ENCODE data around the gene NTN1.
A peak's percentile ranks its signal among the peaks of the same experiment; 100 is the strongest.
"Not testable (repeated sequence)": the region's sequence is repeated elsewhere in the genome, so short reads cannot be mapped to it uniquely, and the experiment has no call there.

The NTN1 gene

DNA sequence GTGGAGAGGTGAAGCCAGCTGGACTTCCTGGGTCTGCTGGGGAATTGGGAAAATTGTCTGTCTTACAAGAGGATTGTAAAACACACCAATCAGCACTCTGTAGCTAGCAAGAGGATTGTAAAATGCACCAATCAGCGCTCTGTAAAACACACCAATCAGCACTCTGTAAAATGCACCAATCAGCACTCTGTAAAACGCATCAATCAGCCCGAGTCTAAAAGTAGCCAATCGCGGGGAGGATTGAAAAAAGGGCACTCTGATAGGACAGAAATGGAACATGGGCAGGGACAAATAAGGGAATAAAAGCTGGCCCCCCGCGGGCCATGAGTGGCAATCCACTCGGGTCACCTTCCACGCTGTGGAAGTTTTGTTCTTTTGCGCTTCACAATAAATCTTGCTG lies 130.4 kb downstream of the NTN1 start:
- DNase-seq: not testable (repeated sequence)

DNA sequence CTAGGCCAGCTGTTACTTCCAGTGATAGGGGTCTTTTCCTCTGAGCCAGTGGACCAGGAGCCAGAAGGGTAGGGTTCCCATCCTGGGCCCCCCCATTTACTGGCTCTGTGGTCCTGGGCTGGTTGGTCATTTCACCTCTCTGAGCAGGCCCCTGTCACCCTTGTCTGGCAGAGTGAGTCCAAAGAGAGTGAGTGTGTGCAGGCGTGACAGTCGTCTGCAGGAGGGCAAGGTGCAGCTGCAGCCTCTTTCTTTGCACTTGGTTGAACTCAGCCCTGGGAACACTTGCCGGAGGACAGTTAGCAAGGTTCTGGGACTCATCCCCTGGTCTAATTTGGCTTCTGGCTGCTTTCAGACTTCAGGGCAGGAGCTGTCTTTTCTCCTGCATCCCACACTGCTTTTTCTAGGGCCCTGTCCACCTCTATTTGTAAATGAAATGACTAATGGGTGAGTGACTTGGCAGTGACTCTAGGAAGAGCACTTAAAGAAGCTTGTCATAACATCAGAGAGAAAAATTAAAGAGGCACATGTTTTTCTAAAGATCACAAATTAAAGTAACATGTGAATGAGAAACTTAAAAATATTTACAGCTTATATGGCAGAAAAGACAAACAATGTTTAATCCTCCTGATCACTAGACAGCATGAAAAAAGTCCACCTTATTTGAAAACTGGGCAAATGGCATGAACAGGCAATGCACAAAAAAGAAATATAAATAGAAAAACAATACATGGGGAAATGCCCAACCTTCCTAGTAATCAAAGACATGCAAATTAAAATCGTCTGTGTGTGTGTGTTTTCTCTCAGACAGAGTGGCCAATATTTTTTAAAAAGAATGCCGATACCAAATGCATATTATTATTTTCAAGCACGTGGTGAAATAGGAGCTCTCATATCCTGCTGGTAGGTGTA lies 137.5 kb downstream of the NTN1 start:
- DNase-seq: no peak

DNA sequence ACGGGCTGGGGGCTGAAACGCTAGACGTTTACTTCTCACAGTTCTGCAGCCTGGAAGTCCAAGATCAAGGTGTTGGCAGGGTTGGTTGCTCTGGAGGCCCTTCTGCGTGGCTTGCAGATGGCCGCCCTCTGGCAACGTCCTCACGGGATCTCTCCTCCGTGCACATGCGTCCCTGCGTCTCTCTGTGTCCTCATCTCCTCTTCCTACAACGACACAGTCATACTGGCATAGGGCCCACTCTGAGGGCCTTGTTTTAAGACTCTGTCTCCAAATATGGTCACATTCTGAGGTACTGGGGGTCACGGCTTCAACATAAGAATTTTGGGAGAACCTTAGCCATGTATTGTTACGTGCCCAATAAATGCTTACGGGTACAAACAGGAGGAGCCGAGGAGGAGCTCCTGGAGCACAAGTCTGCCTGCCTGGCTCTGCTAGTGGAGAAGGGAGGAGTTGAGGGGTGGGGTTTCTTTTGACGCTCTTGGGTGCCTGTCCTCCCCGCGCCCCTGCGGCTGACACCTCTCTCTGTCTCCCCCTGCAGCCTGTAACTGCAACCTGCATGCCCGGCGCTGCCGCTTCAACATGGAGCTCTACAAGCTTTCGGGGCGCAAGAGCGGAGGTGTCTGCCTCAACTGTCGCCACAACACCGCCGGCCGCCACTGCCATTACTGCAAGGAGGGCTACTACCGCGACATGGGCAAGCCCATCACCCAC lies 141.1 kb downstream of the NTN1 start:
- no peak for DNase-seq

DNA sequence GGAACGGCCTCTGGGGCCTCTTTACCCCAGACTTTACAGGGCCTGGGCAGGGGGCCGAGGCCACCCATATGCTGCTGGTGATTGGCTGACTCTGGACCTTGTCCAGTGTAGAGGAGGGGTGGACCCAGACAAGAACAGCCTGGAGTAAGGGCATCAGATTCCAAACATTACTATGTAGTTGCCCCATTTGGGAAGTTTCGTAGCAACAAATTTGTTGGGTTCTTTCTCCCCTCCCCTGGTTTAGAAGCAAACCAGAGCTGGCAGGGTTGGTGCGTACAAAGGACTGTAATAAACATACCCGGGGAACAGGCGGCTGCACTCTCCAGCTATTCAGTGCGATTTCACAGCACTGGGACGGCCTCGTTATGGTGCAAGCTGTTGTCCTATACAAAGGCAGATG lies 145.5 kb downstream of the NTN1 start:
- no peak for DNase-seq

DNA sequence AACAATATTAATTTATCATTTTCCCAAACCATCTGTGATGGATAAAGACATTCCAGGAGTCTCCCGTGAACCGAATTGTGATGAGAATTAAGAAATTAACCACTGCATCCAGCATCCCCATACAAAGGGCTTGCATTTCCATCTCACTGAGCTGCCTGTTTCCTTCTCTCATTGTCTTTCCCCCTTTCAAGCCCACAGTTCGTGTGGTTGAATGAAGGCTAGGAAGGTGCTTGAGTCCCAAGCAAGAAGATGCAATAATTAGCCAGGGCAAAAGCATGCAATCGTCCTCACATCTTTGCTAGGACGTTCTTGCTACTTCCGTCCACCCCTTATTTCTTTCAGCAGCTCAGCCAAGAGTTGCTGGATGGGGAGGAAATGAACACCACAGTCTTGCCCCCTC lies 146.1 kb downstream of the NTN1 start:
- DNase-seq: no peak

DNA sequence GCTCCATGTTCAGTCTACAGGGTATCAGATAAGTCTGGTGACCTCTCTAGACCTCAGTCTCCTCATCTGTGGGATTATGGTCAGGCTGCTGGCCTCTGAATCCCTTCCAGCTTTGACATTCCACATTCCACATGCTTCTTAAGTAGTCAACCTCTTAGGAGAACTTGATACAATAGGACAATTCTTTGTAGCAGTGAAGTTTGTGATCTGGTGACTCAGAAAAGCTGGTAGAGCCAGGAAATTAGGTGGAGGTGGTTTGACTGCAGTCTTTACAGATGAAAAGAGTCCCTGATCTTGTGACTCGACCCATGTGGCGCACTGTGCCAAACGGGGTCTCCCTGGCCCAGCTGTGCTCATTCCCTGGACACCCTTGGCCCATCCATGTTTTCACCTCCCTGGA lies 147.8 kb downstream of the NTN1 start:
- DNase-seq: no peak

DNA sequence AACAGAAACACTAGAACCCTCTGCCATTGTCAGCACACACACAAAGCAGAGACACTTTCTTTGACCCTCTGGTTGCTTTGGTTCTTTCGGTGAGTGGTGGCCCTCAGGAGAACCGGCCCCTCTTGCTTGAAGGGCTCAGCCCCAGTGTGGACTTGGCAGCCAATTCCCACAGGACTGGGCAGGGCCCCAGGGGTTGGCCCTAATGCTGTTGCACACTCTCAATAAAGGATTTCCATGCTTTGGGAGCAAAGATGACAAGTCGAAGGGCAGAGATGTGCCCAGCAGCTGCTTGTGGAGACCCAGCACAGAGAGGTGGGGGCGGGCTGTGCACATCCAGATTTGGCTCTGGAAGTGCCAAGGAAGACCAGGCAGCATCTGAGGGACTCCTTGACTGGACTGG lies 149.0 kb downstream of the NTN1 start:
- no peak for DNase-seq

DNA sequence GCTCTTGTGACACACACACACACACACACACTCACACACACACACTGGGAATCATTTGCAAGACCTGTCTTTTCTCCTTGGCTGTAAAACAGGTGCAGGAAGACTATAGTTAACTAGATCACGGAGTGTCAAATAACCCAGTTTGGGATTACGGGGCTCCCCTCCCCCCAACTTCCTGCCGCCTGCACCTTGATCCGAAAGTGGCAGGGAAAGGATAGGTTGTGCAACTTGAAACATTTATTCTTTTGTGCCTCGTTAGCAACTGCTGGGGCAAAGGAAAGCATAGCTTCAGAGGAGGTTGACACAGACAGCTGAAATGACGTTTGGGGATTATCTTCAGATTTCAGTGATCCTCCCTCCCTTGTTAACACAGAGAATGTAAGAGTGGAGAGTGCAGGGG lies 149.5 kb downstream of the NTN1 start:
- DNase-seq: no peak

DNA sequence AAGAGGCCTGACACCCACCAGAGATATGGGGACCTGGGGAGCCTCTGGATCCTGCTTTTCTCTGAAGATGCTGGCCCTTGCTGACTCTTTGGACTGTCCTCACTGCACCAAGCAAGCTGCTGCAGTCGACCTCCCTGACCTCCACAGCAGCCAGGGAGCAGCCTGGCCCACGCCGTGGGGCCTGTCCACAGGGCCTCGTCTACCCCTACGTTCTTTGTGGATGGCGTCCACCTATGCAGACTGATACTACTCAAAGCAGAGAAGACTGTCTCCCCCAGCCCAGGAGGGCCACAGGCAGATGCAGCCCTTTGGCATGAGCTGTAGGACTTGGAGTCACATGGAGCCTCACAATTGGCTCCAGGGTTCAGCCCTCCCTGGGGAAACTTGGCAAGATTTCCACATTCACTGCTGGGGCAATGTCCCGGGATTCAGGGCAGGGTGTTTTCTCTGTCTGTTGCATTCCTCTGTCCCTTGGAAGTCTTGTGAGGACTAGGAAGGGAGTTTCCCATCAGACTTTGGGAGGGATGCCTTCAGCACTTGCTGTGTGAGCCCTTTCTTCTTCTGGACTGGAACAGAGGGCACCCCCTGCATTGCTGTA lies 152.2 kb downstream of the NTN1 start:
- peak in 2 of 51 donors; percentile 7 to 33 for DNase-seq

DNA sequence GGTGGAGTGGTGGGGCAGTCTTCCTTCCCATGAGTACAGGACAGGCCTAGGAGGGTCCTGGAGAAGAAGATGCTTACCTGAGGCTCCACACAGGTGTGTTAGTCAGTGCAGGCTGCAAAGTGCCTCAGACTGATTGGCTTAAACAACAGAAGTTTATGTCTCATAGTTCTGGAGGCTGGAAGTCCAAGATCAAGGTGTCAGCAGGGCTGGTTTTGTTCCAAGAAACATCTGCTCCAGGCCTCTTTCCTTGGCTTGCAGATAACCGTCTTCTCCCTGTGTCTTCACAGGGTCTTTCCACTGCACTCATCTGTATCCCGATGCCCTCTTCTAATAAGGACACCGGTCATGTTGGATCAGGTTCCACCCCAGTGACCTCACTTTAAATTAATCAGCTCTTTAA lies 153.0 kb downstream of the NTN1 start:
- DNase-seq: no peak

DNA sequence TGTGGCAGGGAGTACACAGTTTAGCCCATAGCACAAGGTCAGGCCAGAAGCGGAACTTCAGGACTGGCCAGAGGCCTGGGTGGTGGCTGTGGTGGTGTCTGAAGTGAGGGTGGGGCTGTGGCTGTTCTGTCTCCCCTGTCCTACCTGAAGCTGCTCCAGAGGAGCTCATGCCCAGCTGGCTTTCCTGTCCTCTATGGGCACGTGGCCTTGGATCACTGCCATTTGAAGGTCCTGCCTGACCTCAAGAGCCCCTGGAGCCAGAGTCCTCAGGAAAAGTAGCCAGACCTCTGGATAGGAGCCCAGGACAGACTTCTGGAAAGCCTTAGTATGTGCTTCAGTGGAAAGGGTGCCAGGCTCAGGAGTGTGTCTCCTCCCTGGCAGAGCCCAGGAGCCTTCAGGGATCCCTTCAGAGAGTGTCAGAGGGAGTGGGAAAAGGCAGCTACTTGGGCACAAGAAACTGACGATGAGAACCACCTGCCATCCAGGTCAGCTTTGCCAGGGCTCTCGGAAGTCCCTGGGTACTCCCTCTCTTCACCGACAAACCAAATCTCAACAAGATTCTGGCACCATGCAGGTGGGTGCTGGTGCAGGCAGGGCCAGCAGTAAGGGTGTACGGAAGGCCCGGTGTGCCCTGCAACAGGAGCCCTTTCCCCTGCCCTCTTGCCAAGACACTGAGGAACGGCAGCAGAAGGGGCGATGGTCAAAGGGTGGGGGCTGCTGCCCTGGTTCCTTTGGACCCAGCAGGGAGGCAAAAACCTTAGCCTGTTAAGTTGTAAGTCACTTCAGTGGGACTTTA lies 153.7 kb downstream of the NTN1 start:
- DNase-seq: no peak

DNA sequence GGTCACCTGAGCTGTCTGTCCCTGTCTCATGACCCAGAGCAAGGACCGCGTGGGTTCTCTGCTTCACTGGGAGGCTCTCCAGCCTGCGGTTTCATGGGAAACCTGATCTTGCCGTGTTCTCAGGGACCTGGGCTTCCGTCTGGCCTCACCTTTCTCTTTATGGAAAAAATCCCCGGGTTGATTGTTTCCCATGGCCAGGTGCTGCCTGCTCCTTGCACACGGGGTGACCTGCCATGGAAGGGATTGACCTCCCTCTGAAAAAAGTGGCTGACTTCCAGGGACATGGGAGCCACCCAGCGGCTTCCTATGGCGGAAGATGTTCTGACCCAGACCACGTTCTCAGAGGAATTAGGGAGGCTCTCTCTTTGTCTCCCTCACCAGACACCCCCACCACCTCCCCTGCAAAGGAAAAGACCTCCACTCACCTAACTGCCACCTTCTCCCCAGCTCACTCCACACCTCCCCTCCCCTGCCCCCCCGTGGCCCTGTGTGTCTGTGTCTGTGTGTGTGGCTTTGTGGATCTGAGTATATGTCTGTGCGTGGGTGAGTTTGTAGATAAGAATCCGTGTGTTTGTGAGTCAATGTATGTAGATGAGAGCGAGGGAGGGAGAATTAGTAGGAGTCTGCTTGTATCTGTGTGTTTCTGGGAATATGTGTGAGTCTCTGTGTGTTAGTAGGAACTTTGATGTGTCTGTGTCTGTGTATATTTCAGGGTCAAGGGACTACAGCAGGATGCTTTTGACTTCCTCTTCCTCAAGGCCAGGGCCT lies 154.6 kb downstream of the NTN1 start:
- DNase-seq: no peak

DNA sequence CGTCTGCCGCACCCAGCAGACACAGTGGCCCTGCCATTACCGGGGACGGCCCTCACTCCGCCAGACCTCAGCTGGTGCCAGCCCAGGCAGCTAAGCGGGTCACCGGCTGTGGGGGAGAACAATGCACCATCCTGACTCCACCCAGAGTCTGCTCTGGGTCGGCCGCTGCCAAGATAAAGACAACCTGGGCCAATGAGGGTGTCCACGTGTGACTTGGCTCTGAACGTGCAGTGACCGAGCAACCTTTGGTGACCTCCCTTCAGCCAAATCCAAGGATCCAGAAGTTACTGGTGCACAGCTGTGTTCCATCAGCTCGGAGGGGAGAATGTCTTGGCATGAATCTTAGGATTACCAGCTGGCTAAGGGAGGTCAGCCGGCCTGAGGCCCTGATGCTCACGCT lies 155.9 kb downstream of the NTN1 start:
- no peak for DNase-seq

DNA sequence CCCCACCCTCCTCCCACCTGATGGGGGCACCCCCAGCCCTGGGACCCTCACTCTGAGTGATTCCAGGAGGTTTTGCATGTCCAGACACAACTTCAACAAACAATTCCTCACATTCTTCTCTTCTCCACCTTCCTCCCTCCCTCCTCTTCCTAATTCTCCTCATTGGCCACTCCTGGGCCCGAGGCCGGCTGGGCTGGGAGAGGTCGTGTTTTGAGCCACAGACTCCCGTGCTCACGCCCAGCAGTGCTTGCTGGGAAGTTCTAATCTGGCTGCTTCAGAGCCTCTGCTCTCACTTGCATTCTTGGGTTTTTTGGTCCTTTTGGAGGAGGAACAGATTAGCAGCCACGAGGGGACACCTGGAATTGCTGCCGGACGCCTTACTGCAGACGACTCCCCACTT lies 157.0 kb downstream of the NTN1 start:
- no peak for DNase-seq

DNA sequence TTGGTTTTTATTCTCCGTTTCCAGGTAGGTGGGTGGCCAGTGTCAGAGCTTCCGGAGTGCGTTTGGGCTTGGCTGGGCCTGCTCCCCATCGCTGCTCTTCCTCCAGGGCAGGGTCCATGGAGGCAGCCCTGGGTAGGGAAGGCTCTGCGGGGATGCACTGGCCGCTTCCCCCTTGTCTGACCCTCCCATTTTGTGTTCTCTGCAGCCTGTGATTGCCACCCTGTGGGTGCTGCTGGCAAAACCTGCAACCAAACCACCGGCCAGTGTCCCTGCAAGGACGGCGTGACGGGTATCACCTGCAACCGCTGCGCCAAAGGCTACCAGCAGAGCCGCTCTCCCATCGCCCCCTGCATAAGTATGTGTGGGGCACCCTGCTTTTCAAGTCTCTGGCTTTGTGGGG lies 158.3 kb downstream of the NTN1 start:
- no peak for DNase-seq

DNA sequence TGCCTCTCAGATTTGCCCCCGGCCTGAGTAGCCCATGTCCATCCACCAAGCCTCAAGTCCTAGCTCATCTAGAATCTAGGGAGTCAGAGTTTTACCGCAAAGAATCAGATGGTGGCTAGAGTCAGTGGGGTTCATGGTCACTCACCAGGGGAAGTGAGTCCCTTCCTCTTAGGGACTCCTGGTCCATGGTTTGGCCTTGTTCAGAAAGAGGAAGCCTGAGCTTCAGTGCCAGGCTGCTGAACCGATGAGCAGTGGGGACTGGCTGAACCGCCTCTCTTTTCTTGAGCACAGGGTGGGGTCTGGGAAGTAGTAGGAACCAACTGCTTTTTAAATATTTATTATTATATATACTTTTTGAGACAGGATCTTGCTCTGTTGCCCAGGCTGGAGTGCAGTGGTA lies 160.3 kb downstream of the NTN1 start:
- peak in 1 of 51 donors; percentile 14 for DNase-seq

DNA sequence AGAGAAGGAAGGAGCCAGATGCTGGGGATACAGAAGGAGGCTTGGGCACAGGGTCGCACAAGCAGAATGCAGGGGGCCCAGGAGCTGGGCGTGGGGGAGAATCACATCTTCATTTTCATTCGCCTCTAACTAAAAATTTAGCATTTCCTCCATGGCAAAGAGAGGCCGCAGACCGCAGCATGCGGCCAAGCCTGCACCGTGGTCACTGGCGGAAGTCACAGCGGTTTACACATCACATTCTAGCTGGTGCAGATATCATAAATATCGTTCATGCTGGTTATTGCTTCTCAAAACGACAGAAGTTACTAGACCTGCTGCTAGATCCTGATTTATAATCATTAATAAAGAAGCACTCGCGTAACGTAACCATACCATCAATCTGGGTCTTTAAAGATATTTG lies 162.0 kb downstream of the NTN1 start:
- DNase-seq: no peak

DNA sequence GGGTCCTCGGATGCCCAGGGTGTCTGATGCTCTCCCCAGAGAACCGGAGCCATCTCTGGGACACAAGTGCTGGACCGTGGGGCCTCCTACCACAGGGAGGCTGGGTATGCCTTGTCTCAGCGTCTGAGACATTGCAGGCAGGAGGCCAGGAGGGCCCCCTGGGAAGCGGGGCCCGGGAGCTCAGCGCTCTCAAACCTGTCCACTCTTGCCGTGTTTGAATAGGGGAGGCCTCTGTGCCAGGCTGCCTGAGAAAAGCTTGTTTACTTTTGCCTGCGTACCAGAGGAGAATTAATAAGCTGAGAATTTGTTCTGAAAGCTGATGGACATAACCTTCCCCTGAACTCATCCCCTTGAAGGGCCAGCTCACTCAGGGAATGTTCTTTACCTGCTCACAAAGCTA lies 163.8 kb downstream of the NTN1 start:
- DNase-seq: peak in 1 of 51 donors; percentile 31

DNA sequence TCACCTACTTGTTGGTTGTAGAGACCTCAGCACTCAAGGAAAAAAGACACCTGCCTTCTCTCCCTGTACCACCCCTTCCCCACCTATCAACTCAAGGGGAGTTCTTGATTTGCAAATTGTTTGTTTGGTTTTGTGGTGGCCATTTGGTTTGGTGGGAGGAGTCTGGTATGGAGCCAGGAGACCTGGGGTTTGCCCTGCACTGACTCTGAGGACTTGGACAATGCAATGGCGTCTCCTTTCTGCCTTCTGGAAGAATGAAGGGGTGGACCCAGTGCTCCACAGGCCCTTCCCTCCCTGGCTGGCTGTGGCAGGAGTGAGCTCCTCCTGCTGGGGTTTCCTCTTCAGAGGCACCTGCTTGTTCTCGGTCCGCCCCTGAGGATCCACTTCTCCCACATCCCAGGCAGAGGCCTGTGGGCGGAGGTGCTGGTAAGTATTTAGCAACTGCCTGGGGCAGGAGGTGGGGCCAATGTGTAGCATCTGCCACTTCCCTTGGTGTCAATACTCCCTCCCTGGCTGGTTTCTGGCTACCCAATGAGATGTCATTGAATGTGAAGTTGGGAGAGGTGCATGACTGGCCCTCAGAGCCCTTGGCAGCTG lies 164.5 kb downstream of the NTN1 start:
- no peak for DNase-seq

DNA sequence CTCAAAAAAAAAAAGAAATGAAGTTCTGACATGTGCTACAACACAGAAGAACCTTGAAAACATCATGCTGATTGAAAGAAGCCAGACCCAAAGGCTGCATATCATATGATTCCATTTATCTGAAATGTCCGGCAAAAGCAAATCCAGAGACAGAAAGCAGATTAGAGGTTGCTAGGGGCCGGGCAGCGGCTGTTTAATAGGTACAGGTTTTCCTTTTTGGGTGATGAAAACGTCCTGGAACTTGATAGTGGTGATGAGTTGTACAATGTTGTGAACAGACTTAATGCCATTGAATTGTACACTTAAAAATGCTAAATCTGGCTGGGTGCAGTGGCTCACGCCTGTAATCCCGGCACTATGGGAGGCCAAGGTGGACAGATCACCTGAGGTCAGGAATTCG lies 166.5 kb downstream of the NTN1 start:
- no peak for DNase-seq

DNA sequence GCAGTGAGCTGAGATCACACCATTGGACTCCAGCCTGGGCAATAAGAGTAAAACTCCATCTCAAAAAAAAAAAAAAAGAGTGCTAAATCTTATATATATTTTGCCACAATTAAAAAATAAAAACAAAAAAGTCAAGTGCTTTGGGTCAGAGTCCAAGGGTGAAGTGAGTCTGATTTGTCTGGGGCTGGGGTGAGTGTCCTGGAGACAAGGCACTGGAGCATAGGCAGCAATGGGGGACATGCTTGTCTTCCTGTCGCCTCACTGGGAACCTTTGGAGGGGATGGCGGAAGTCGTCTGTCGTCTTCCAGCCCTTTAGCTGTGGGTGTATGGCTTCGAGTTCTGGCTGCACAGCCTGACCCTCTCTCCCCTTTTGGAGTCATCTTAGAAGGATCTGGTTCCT lies 167.1 kb downstream of the NTN1 start:
- no peak for DNase-seq

All from hypothalamus (tissue), 51 donors.